Stimulated activated CD8-positive, alpha-beta memory T cell treated with anti-CD3 and anti-CD28 coated beads, Interleukin-7, amount 100 ng/mL, for 48 hours (primary cell): Measurements from ENCODE around the gene JAM2.
"Not testable (repeated sequence)": the region's sequence is repeated elsewhere in the genome, so short reads cannot be mapped to it uniquely, and the experiment has no call there.

Source experiments
- DNase-seq, 2 donors: peaks; one replicate each; pipeline ENCODE4 v3.0.0-alpha.2; 2020; ENCODE audit warnings: low read depth in 1 of 2; ENCODE audit errors: extremely low read depth in 1 of 2

Gene JAM2

DNA sequence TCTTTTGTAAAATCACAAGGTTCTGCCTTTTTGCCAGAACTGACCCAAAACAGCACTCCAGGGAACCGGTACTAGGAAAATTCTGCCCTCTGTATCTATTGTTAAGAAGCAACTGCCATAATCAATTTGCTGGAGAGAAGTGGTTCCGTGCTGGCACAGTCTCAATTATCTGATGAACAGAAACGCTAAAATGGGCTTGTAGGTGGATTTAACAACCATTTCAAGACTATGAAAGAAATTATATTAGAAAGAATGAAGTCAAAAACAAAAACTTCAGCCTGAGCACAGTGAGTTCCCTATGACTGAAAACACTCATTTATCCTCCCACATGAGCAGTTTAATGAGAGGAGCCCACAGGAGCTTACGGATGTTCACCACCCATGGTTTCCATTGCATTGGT lies 4.4 kb downstream of the JAM2 start:
- DNase-seq = no peak

GRCh38 chr21:25646474-25646873 lies 7.4 kb downstream of the JAM2 start:
- DNase-seq = no peak

- DNase-seq = no peak
Observed at GRCh38 chr21:25647647-25648046, 8.6 kb downstream of the JAM2 start.

DNA sequence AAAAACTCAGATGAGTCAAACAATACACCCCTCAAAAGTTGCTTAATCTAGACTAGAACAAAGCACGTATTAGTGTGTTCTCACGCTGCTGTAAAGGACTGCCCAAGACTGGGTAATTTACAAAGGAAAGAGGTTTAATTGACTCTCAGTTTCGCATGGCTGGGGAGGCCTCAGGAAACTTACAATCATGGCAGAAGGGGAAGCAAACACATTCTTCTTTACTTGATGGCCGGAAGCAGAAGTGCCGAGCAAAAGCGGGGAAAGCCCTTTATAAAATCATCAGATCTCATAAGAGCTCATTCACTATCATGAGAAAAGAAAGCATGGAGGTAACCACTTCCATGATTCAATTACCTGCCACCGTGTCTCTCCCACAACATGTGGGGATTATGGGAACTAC lies 10.1 kb downstream of the JAM2 start:
- no peak for DNase-seq

GRCh38 chr21:25656412-25656811 lies 17.4 kb downstream of the JAM2 start:
- no peak for DNase-seq

DNA sequence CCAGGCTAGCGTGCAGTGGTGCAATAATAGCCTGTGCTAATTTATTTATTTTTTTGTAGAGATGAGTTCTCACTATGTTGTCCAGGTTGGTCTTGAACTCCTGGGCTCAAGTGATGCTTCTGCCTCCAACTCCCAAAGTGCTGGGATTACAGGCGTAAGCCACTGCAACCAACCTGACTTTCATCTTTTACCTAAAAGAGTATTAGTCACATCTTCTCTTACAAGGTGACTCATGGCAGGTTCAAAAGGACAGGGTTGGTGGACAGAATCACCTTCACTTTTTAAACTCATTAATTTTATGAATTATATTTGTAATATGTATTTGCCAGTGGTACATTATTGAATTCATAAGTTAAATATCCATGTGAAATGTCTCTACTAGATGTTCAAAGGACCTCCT lies 18.1 kb downstream of the JAM2 start:
- DNase-seq = no peak

- no peak for DNase-seq
Observed at GRCh38 chr21:25658427-25659035, 19.5 kb downstream of the JAM2 start.

- no peak for DNase-seq
Observed at GRCh38 chr21:25660233-25660632, 21.2 kb downstream of the JAM2 start.

GRCh38 chr21:25664491-25664931 lies 25.5 kb downstream of the JAM2 start:
- no peak for DNase-seq

DNA sequence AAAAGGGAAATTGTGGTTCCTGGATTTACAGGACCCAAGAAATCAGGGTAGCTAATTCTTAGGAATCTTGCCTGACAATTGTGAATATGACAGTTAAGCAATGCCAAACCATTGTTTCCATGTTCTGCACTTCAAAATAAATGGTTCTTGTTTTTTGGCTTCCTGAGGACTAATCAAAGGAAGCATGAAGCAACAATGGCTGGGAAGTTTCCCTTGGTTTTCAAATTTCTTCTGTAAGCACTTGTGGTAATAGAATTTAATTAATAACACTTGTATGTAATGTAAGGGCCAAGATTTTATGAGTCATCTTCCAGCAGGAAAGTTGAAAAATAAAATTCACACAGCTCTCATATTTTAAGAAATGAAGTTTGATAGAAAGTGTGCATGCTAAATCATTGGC lies 31.7 kb downstream of the JAM2 start:
- no peak for DNase-seq

DNA sequence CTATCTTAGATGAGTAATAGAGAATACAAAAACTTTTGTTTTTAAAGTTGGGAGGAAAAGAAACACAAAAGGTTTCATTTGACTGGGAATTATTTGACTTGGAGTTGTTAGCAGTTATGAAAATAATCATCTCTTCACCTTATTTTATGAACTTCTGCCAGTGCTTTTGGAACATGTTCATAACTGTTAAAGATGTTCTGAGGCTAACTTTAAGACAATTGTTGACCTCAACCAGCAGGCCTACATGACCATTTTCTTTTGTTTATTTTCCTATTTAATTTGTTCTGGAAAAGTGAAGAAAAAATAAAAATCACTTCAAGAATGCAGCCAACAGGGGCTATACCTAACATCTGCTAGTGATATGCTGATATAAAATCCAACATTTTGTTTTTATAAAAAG lies 37.4 kb downstream of the JAM2 start:
- no peak for DNase-seq

- no peak for DNase-seq
Observed at GRCh38 chr21:25682382-25682781, 43.3 kb downstream of the JAM2 start.

- no peak for DNase-seq
Observed at GRCh38 chr21:25687787-25688186, 48.7 kb downstream of the JAM2 start.

- no peak for DNase-seq
Observed at GRCh38 chr21:25688275-25689155, 49.5 kb downstream of the JAM2 start.

- DNase-seq = no peak
Observed at GRCh38 chr21:25689226-25689625, 50.2 kb downstream of the JAM2 start.

DNA sequence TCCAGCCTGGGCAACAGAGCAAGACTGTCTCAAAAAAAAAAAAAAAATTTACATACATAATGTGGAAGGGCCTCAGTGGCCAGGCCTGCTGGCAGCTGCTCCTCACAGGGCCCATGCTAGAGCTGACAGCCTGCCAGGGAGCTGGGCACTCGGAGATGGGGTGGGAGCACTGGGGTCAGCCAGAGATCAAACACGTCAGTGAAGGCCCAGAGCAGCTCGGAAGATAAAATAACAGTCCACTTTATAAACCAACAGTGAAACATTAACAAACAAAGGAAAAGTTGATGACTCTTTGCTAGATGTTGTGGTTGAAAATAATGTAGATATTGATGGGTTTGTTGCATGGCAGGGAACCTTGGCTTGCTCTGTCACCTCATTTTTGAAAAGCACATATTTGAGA lies 52.9 kb downstream of the JAM2 start:
- no peak for DNase-seq

GRCh38 chr21:25695461-25695860 lies 56.4 kb downstream of the JAM2 start:
- DNase-seq = not testable (repeated sequence)

DNA sequence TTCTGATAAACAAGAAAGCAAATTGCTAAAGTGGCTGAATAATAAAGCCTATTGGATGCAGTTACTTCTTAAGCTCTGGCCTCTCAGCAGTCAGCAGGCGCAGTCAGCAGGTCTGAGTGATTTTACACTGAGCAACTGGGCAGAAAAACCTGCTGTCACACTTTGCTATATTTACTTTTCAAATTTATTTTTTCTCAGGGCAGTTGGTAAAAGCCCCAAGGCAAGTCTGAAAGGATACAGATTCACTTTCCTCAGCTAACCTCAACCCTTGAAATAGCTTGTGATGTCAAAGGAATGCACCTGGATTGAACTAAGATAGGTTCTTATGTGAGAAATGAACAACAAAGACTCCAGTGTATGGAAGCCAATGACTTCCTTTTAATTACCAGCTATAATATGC lies 61.7 kb downstream of the JAM2 start:
- no peak for DNase-seq

DNA sequence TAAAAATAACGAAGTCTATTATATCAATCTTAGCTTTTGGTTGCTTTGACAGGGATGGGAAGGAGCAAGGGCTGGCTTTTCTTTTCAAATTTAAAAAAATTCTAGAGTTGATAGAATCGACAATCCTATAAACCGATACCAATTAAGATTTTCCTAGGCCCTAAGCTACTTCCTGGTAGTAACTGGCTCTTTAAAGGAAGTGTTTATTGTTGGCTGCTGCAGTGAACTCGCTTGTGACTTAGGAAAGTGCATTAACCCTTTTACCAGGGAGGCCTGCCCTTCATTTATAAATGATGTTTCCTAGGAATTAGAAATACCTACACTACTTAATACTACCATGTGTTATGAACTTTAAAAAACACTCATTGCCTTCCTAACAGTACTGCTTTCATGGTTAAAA lies 62.5 kb downstream of the JAM2 start:
- DNase-seq = no peak

- no peak for DNase-seq
Observed at GRCh38 chr21:25708467-25709065, 69.5 kb downstream of the JAM2 start.

DNA sequence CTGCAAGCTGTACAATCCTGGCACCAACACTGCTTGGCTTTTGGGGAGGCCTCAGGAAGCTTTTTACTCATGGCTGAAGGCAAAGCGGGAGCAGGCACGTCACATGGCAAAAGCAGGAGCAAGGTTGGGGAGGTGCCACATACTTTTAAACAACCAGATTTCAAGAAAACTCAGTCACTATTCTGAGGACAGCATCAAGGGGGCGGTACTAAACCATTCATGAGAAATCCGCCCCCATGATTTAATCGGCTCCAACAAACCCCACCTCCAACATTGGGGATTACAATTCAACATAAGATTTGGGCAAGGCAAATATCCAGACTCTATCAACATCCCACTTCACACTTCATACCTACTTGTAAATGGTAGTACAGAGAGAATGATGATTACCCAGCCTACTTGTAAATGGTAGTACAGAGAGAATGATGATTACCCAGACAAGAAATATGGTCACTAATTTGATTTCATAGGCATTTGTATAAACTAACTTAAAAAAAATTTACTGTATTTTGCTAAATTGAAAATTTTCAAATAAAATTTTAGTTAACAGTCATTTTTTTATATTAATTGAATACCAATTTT lies 70.7 kb downstream of the JAM2 start:
- DNase-seq = no peak

DNA sequence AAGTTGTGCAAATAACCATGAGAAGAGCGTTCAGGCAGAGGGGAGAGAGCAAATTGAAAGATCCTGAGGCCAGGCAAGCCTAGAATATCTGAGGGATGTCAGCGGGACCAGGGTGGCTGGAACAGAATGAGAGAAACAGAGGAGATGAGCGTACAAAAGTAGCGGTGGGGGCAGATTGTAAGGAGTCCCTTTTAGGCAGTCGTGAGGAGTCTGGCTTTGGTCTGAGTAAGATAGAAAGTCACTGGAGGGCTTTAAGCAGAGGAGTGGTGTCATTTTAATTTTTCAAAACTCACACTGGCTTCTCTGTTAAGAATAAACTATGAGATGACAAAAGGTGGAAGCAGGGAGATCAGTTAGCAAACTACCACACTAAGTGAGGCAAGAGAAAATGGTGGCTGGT lies 71.5 kb downstream of the JAM2 start:
- DNase-seq = no peak
